Nephron progenitor cell (in vitro differentiated cells): ENCODE measurements around the gene AMH.

Source experiments
- DNase-seq: peaks from one replicate; pipeline ENCODE4 v3.0.0; 2021
- H3K27ac Mint-ChIP-seq: 2 replicates; pipeline ENCODE4 v1.8.0; 2021; ENCODE audit warnings: mild to moderate bottlenecking, moderate library complexity, mixed read lengths
- H3K27me3 Mint-ChIP-seq: 2 replicates; pipeline ENCODE4 v1.8.0; 2021; ENCODE audit warnings: mild to moderate bottlenecking, low read depth, mixed read lengths; ENCODE audit not compliant: poor library complexity
- H3K36me3 Mint-ChIP-seq: 2 replicates; pipeline ENCODE4 v1.8.0; 2021; ENCODE audit warnings: low read depth, mixed read lengths
- H3K4me1 Mint-ChIP-seq: 2 replicates; pipeline ENCODE4 v1.8.0; 2021; ENCODE audit warnings: mixed read lengths
- H3K4me3 Mint-ChIP-seq: 2 replicates; pipeline ENCODE4 v1.8.0; 2021; ENCODE audit warnings: mild to moderate bottlenecking, moderate library complexity, mixed read lengths
- H3K9me3 Mint-ChIP-seq: 2 replicates; pipeline ENCODE4 v1.8.0; 2021; ENCODE audit warnings: mild to moderate bottlenecking, moderate library complexity, mixed read lengths
- TF ChIP-seq, protein P1 (sequence below): fragments of 200-600 bp; sonication (generic); IDR thresholded peaks from 2 replicates; pipeline ENCODE4 v1.5.0; 2021; ENCODE audit warnings: antibody characterized with exemption

AMH gene

GRCh38 chr19:2230807-2231533 lies 18.2 kb upstream of the AMH start:
- Mint-ChIP-seq H3K9me3 (no peaks in the 10 kb centered on the region), H3K4me3 (no peak overlapping the region), H3K27ac (peak overlapping the region; percentile 42), H3K4me1 (peaks cover 13% of the 10 kb centered on the region), H3K36me3 (peaks cover 4% of the 10 kb centered on the region), H3K27me3 (no peaks in the 10 kb centered on the region)
- TF ChIP-seq, protein P1, sequence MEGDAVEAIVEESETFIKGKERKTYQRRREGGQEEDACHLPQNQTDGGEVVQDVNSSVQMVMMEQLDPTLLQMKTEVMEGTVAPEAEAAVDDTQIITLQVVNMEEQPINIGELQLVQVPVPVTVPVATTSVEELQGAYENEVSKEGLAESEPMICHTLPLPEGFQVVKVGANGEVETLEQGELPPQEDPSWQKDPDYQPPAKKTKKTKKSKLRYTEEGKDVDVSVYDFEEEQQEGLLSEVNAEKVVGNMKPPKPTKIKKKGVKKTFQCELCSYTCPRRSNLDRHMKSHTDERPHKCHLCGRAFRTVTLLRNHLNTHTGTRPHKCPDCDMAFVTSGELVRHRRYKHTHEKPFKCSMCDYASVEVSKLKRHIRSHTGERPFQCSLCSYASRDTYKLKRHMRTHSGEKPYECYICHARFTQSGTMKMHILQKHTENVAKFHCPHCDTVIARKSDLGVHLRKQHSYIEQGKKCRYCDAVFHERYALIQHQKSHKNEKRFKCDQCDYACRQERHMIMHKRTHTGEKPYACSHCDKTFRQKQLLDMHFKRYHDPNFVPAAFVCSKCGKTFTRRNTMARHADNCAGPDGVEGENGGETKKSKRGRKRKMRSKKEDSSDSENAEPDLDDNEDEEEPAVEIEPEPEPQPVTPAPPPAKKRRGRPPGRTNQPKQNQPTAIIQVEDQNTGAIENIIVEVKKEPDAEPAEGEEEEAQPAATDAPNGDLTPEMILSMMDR = no peak
- DNase-seq = no peak

DNA sequence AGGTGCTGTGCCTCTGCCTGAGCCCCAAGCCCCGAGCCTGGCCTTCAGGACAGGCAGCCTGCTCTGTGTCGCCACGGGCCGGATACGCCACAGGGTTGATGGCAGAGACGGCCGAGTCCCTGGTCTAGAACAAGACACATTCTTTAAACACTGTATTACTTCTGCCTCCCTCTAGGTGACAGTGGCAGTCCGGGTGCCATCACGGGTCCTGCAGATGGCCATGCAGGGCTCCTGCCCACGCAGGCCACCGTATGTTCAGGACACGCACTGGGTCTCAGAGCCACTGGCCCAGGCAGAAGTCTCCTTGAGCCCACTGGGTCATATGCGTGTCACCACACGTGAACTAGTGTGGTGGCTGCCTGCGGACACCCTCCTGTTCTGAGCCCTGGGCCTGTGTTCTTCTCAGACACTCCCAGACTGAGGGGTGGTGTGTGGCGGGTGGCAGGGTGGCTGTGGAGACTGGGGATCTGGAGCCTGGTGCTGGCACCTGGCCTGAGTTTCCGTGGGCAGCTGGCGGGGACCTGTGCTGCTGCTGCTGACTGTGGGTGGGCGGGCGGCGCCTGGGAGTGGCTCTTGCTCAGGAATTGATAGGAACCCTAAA lies 17.4 kb upstream of the AMH start:
- peak overlapping the region; percentile 42 for H3K27ac Mint-ChIP-seq
- no peak overlapping the region for H3K4me3 Mint-ChIP-seq
- TF ChIP-seq, protein P1 = no peak
- H3K36me3 Mint-ChIP-seq = peaks cover 4% of the 10 kb centered on the region
- DNase-seq = no peak
- H3K9me3 Mint-ChIP-seq = no peaks in the 10 kb centered on the region
- H3K27me3 Mint-ChIP-seq = no peaks in the 10 kb centered on the region
- H3K4me1 Mint-ChIP-seq = peaks cover 19% of the 10 kb centered on the region

- Mint-ChIP-seq H3K27ac (peak overlapping the region; percentile 71), H3K27me3 (no peaks in the 10 kb centered on the region), H3K4me3 (no peak overlapping the region), H3K36me3 (peaks cover 4% of the 10 kb centered on the region), H3K9me3 (no peaks in the 10 kb centered on the region), H3K4me1 (peaks cover 24% of the 10 kb centered on the region)
- TF ChIP-seq, protein P1 = no peak
- no peak for DNase-seq
Observed at GRCh38 chr19:2232286-2233151, 16.6 kb upstream of the AMH start.

- Mint-ChIP-seq H3K4me3 (peak overlapping the region; percentile 89), H3K36me3 (peaks cover 10% of the 10 kb centered on the region), H3K9me3 (no peaks in the 10 kb centered on the region), H3K27me3 (no peaks in the 10 kb centered on the region), H3K4me1 (peaks cover 36% of the 10 kb centered on the region), H3K27ac (peak overlapping the region; percentile 48)
- TF ChIP-seq, protein P1 = no peak
- DNase-seq = no peak
Observed at GRCh38 chr19:2233601-2234280, 15.4 kb upstream of the AMH start.

- Mint-ChIP-seq H3K9me3 (no peaks in the 10 kb centered on the region), H3K4me3 (peak overlapping the region; percentile 89), H3K36me3 (peaks cover 17% of the 10 kb centered on the region), H3K4me1 (peaks cover 48% of the 10 kb centered on the region), H3K27ac (no peak overlapping the region), H3K27me3 (no peaks in the 10 kb centered on the region)
- TF ChIP-seq, protein P1 = no peak
- DNase-seq = no peak
Observed at GRCh38 chr19:2234996-2235380, 14.1 kb upstream of the AMH start.
